A549 (cell line): ENCODE measurements around the gene NUP58. TPM values are rescaled to one million over a fixed set of nuclear protein-coding genes. Genes with fewer than 3 reads are reported as not detected.
A peak's percentile ranks its signal among the peaks of the same experiment; 100 is the strongest.

Experiments
- ATAC-seq, 2 experiments: fragments of 200-7000 bp in 1 of 2; fragments of >200 bp in 1 of 2; cut with Nextera tagmentation in 1 of 2; cut with Tn5 transposase in 1 of 2; 3 replicates each; pipeline versions ENCODE4 v1.8.0 to v1.9.1; 2018 to 2020; ENCODE audit warnings: mild to moderate bottlenecking in 1 of 2, moderate library complexity in 1 of 2
- CTCF ChIA-PET: fragments of 300-600 bp; sonication (Branson Sonifier 250); formaldehyde crosslinking; extraction: SDS; loops from one replicate; lab custom pipeline; 2021; ENCODE audit warnings: antibody characterized with exemption, inconsistent platforms; lab: Yijun Ruan, JAX
- POLR2A ChIA-PET: fragments of 350-600 bp; formaldehyde crosslinking; extraction: SDS; loops from one replicate; lab custom pipeline; 2021; ENCODE audit warnings: antibody characterized with exemption, inconsistent platforms; lab: Yijun Ruan, JAX
- DNase-seq, 2 experiments: peaks; one replicate each; pipeline versions ENCODE4 v3.0.0 to v3.0.0-alpha.2; 2011 to 2016; ENCODE audit warnings: low read depth in 1 of 2, low spot score in 1 of 2
- FAIRE-seq: peaks from 2 replicates; lab custom pipeline; 2011; peaks lifted over from hg19 to GRCh38; lab: Jason Lieb, UNC
- H3K27ac ChIP-seq, 2 experiments: fragments of >200 bp; sonication (Bioruptor Twin); formaldehyde crosslinking; 3 replicates each; pipeline ENCODE4 v1.5.1; 2016 to 2017
- H3K4me1 ChIP-seq: fragments of >200 bp; sonication (Bioruptor Twin); formaldehyde crosslinking; 3 replicates; pipeline ENCODE4 v1.6.1; 2016
- H3K4me2 ChIP-seq: fragments of >200 bp; sonication (Bioruptor Twin); formaldehyde crosslinking; 3 replicates; pipeline ENCODE4 v1.6.1; 2016
- H3K4me3 ChIP-seq: fragments of >200 bp; sonication (Bioruptor Twin); formaldehyde crosslinking; 3 replicates; pipeline ENCODE4 v1.5.1; 2016
- H3K9me3 ChIP-seq: fragments of >200 bp; sonication (Bioruptor Twin); formaldehyde crosslinking; 3 replicates; pipeline ENCODE4 v1.6.1; 2016
- ATOH8 ChIP-seq: fragments of 250-450 bp; sonication (Bioruptor Pico); IDR thresholded peaks from 2 replicates; pipeline ENCODE4 v1.5.0; 2020; ENCODE audit warnings: low read depth, mild to moderate bottlenecking, moderate library complexity
- BHLHE40 ChIP-seq: IDR thresholded peaks from 2 replicates; pipeline ENCODE4 v1.6.1; 2012; ENCODE audit warnings: low read depth, low read length, inconsistent platforms
- CBX2 ChIP-seq: fragments of 200-600 bp; sonication (generic); IDR thresholded peaks from 2 replicates; pipeline ENCODE4 v1.6.1; 2016; ENCODE audit warnings: low read depth, mild to moderate bottlenecking, borderline replicate concordance
- CEBPB ChIP-seq, 2 experiments: fragments of >200 bp in 1 of 2; sonication (Bioruptor Twin) in 1 of 2; formaldehyde crosslinking in 1 of 2; IDR thresholded peaks; 2 replicates each; pipeline ENCODE4 v1.6.1; 2012 to 2016
- EHF ChIP-seq: fragments of 250-450 bp; sonication (Bioruptor Pico); IDR thresholded peaks from 2 replicates; pipeline ENCODE4 v1.5.0; 2020; ENCODE audit warnings: mild to moderate bottlenecking
- EHMT2 ChIP-seq: fragments of 200-600 bp; sonication (generic); IDR thresholded peaks from 2 replicates; pipeline ENCODE4 v1.6.1; 2016; ENCODE audit warnings: antibody characterized with exemption, low read depth, mild to moderate bottlenecking, moderate library complexity
- FOSB ChIP-seq: fragments of 250-450 bp; sonication (Bioruptor Pico); IDR thresholded peaks from 2 replicates; pipeline ENCODE4 v1.5.0; 2020; ENCODE audit warnings: mild to moderate bottlenecking, moderate library complexity
- GATA3 ChIP-seq: IDR thresholded peaks from 2 replicates; pipeline ENCODE4 v1.6.1; 2012; ENCODE audit warnings: borderline replicate concordance
- HEYL ChIP-seq: fragments of 250-450 bp; sonication (Bioruptor Pico); IDR thresholded peaks from 2 replicates; pipeline ENCODE4 v1.8.0; 2021; ENCODE audit warnings: mild to moderate bottlenecking, moderate library complexity
- HOXA7 ChIP-seq: fragments of 250-450 bp; sonication (Bioruptor Pico); IDR thresholded peaks from 2 replicates; pipeline ENCODE4 v1.5.0; 2020; ENCODE audit warnings: mild to moderate bottlenecking, moderate library complexity
- HOXB5 ChIP-seq: fragments of 250-450 bp; sonication (Bioruptor Pico); IDR thresholded peaks from 2 replicates; pipeline ENCODE4 v1.5.0; 2020; ENCODE audit warnings: mild to moderate bottlenecking, moderate library complexity
- JUN ChIP-seq, 2 experiments: fragments of >200 bp; sonication (Bioruptor Twin); formaldehyde crosslinking; IDR thresholded peaks; 2 replicates in 1 of 2; 3 replicates in 1 of 2; pipeline ENCODE4 v1.6.1; 2016 to 2017
- MAFK ChIP-seq: fragments of 450-650 bp; IDR thresholded peaks from 2 replicates; pipeline ENCODE4 v1.6.1; 2014; ENCODE audit not compliant: partially characterized antibody
- NPAS2 ChIP-seq: fragments of 250-450 bp; sonication (Bioruptor Pico); IDR thresholded peaks from 2 replicates; pipeline ENCODE4 v1.8.0; 2022; ENCODE audit warnings: mild to moderate bottlenecking, moderate library complexity, borderline replicate concordance
- PBX3 ChIP-seq: IDR thresholded peaks from 2 replicates; pipeline ENCODE4 v1.6.1; 2012
- RCOR1 ChIP-seq: fragments of 150-350 bp; IDR thresholded peaks from 2 replicates; pipeline ENCODE4 v1.6.1; 2014; ENCODE audit warnings: antibody characterized with exemption, low read length, low read depth
- RNF2 ChIP-seq: fragments of 200-600 bp; sonication (generic); IDR thresholded peaks from 2 replicates; pipeline ENCODE4 v1.6.1; 2016; ENCODE audit warnings: low read depth, mild to moderate bottlenecking, antibody characterized with exemption, moderate library complexity, borderline replicate concordance
- SMC3 ChIP-seq: fragments of >200 bp; sonication (Bioruptor Twin); formaldehyde crosslinking; IDR thresholded peaks from 3 replicates; pipeline ENCODE4 v1.6.1; 2018; ENCODE audit warnings: inconsistent platforms
- SREBF2 ChIP-seq: fragments of 450-650 bp; IDR thresholded peaks from 2 replicates; pipeline ENCODE4 v1.6.1; 2014; ENCODE audit warnings: mild to moderate bottlenecking, moderate library complexity
- TFCP2L1 ChIP-seq: fragments of 250-450 bp; sonication (Bioruptor Pico); IDR thresholded peaks from 2 replicates; pipeline ENCODE4 v1.5.0; 2021; ENCODE audit warnings: mild to moderate bottlenecking
- TP53 ChIP-seq: fragments of 250-450 bp; sonication (Bioruptor Pico); IDR thresholded peaks from 2 replicates; pipeline ENCODE4 v1.5.0; 2021; ENCODE audit warnings: mild to moderate bottlenecking, moderate library complexity
- USF2 ChIP-seq: fragments of 450-650 bp; IDR thresholded peaks from 2 replicates; pipeline ENCODE4 v1.6.1; 2014; ENCODE audit warnings: antibody characterized with exemption
- ZFP36 ChIP-seq: fragments of 450-650 bp; IDR thresholded peaks from 2 replicates; pipeline ENCODE4 v1.6.1; 2014; ENCODE audit warnings: borderline replicate concordance; ENCODE audit not compliant: partially characterized antibody
- ZNF302 ChIP-seq: fragments of 250-450 bp; sonication (Bioruptor Pico); IDR thresholded peaks from 2 replicates; pipeline ENCODE4 v1.9.0; 2021; ENCODE audit warnings: inconsistent platforms, mild to moderate bottlenecking, moderate library complexity
- WGBS: methylation state at CpG from one replicate; pipeline ENCODE4 v1.1.6; 2017; ENCODE audit errors: missing lambda C conversion rate; 5-methylcytosine and 5-hydroxymethylcytosine counted together
- polyA plus RNA-seq, 4 experiments: library from polyadenylated mRNA; depleted of rRNA in 3 of 4; stranded (reverse); fragments of >200 nt; fragmentation: RNase III in 1 of 4; extraction: RNeasy Plus Mini Kit Qiagen cat#74134 plus additional on column Dnase treatment in 1 of 4; gene quantifications; 2 replicates in 3 of 4; 3 replicates in 1 of 4; pipeline ENCODE4 v1.2.3, GENCODE V29; 2011 to 2017
- TF ChIP-seq, protein P1 (sequence below): fragments of >200 bp; sonication (Bioruptor Twin); formaldehyde crosslinking; IDR thresholded peaks from 2 replicates; pipeline ENCODE4 v1.6.1; 2016
- TF ChIP-seq, protein P2 (sequence below): fragments of 150-350 bp; IDR thresholded peaks from 2 replicates; pipeline ENCODE4 v1.6.1; 2014; ENCODE audit warnings: low read depth, mild to moderate bottlenecking, low read length
- TF ChIP-seq, protein P3 (sequence below): IDR thresholded peaks from 2 replicates; pipeline ENCODE4 v1.6.1; 2012

NUP58 gene
- polyA plus RNA-seq, 2 of the 4 experiments (the other 2 are of a cell fraction): 19.6 to 55.6 TPM

DNA sequence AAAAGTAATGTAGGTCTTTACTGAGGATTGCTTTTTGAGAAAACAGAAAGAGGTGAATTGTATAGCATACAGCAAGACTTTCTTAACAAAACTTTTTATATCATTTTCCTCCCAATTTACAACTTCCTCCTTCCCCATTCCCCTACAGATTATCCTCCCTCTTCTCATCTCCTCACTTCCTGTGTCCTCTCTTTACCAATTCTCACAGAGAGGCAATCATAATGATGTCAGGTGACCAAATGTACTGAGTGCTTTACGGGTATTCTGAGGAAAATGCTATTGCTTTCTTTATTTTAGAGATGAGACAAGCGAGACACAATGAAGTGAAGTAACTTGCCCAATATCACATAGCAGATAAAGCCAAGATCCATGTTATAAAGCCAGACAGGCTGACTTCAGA lies 12.5 kb upstream of the NUP58 start:
- FAIRE-seq (no peak), ATAC-seq (no peak), DNase-seq (no peak)
- Histone ChIP-seq H3K4me1 (peaks cover 10% of the 10 kb centered on the region; the same call in 1 of the 3 replicates), H3K4me3 (no peak overlapping the region), H3K27ac (no peak overlapping the region), H3K9me3 (no peaks in the 10 kb centered on the region), H3K4me2 (no peak overlapping the region)
- POLR2A ChIA-PET: no interaction called here
- TF ChIP-seq SREBF2 (no peak), EHF (CRISPR knock-in tag) (no peak), ZNF302 (no peak), JUN (IDR thresholded peaks at IDR 0.05) (no peak), BHLHE40 (no peak), RNF2 (no peak), ATOH8 (CRISPR knock-in tag) (no peak), GATA3 (no peak), HEYL (CRISPR knock-in tag) (no peak), HOXB5 (CRISPR knock-in tag) (no peak), FOSB (CRISPR knock-in tag) (no peak), CBX2 (no peak), CEBPB (IDR thresholded peaks at IDR 0.05) (no peak), ZFP36 (no peak), EHMT2 (no peak)
- TF ChIP-seq, protein P1, sequence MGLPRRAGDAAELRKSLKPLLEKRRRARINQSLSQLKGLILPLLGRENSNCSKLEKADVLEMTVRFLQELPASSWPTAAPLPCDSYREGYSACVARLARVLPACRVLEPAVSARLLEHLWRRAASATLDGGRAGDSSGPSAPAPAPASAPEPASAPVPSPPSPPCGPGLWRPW: no peak
- WGBS: 49% methylated on average over 2 of the region's 2 CpGs
- CTCF ChIA-PET: interaction anchor here (2.0 kb wide), 1 partner anchor 10 kb away, joined by 5 read pairs; no protein-coding TSS in a partner anchor

GRCh38 chr13:25291691-25292090 lies 9.7 kb upstream of the NUP58 start:
- no peak for DNase-seq
- Histone ChIP-seq H3K27ac (no peak overlapping the region), H3K9me3 (no peaks in the 10 kb centered on the region), H3K4me2 (no peak overlapping the region)
- CTCF ChIA-PET: no interaction called here
- POLR2A ChIA-PET: no interaction called here
- no peak for TF ChIP-seq RCOR1
- TF ChIP-seq, protein P2, sequence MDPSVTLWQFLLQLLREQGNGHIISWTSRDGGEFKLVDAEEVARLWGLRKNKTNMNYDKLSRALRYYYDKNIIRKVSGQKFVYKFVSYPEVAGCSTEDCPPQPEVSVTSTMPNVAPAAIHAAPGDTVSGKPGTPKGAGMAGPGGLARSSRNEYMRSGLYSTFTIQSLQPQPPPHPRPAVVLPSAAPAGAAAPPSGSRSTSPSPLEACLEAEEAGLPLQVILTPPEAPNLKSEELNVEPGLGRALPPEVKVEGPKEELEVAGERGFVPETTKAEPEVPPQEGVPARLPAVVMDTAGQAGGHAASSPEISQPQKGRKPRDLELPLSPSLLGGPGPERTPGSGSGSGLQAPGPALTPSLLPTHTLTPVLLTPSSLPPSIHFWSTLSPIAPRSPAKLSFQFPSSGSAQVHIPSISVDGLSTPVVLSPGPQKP: no peak
- TF ChIP-seq MAFK: no peak
- no peak for TF ChIP-seq HEYL (CRISPR knock-in tag)
- TF ChIP-seq SMC3: no peak
- no peak for TF ChIP-seq HOXA7
- no peak for TF ChIP-seq RNF2
- no peak for TF ChIP-seq TP53 (CRISPR knock-in tag)
- TF ChIP-seq NPAS2 (CRISPR knock-in tag): no peak
- TF ChIP-seq, protein P3, sequence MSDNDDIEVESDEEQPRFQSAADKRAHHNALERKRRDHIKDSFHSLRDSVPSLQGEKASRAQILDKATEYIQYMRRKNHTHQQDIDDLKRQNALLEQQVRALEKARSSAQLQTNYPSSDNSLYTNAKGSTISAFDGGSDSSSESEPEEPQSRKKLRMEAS: no peak
- TF ChIP-seq, all 56 proteins: peak for 0
- Histone ChIP-seq H3K4me1 (no peaks in the 10 kb centered on the region), H3K4me3 (no peak overlapping the region)
- FAIRE-seq: no peak
- WGBS: 60% methylated on average over 1 of the region's 1 CpG
- ATAC-seq: no peak

DNA sequence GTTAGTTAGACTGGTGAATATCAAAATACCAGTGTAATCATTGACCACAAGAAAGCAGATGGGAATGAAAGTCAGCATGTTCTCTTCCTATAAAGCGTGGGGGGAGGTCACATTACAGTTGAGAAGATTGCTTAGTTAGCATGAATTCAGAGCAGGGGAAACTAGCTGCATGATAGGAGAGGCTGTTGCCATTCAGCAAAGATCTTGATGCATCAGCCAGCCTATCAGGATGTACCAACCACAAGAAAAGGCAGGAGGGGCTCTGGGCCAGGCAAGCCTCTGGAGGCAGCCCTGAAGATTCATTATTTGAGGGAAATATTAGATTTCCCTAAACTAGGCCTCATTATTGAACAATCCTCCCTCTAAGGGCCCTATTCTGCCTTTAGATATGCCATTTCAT lies 9.1 kb upstream of the NUP58 start:
- no peak overlapping the region for H3K4me3 ChIP-seq
- H3K4me2 ChIP-seq: no peak overlapping the region
- ATAC-seq: peak; percentile 54 to 56; a peak in 3 of 6 replicates
- POLR2A ChIA-PET: no interaction called here
- FAIRE-seq: no peak
- DNase-seq: no peak
- TF ChIP-seq TFCP2L1 (no peak), SMC3 (no peak), MAFK (peak; percentile 7), USF2 (no peak), TP53 (CRISPR knock-in tag) (no peak), PBX3 (no peak)
- TF ChIP-seq, all 56 proteins: peak for 1
- H3K27ac ChIP-seq: no peak overlapping the region
- CTCF ChIA-PET: no interaction called here
- 4% methylated on average over 1 of the region's 1 CpG for WGBS
- no peaks in the 10 kb centered on the region for H3K9me3 ChIP-seq
- H3K4me1 ChIP-seq: no peaks in the 10 kb centered on the region
